ENCODE measurements around the gene FZD1.

DNA sequence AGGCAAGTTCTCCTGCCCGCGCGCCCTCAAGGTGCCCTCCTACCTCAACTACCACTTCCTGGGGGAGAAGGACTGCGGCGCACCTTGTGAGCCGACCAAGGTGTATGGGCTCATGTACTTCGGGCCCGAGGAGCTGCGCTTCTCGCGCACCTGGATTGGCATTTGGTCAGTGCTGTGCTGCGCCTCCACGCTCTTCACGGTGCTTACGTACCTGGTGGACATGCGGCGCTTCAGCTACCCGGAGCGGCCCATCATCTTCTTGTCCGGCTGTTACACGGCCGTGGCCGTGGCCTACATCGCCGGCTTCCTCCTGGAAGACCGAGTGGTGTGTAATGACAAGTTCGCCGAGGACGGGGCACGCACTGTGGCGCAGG lies 1.4 kb downstream of the FZD1 start:
- TF ChIP-seq MAFK (IDR thresholded peaks at IDR 0.05; ENCODE audit: low read depth, low read length) (no peak), POLR2AphosphoS5 (IDR thresholded peaks at IDR 0.05; ENCODE audit: low read depth, low read length) (no peak), SIX5 (IDR thresholded peaks at IDR 0.05; ENCODE audit: low read depth, low read length) (no peak), HDAC2 (IDR thresholded peaks at IDR 0.05; ENCODE audit: borderline replicate concordance in 1 of 2, low read depth in 2 of 2, low read length in 2 of 2) (no peak), POLR2A (IDR thresholded peaks at IDR 0.05; ENCODE audit: control extremely low read depth in 1 of 2, low read depth in 2 of 2, low read length in 2 of 2) (no peak), RFX5 (IDR thresholded peaks at IDR 0.05; ENCODE audit: borderline replicate concordance, low read depth, low read length) (no peak), TBP (IDR thresholded peaks at IDR 0.05; ENCODE audit: low read depth, low read length) (no peak), NANOG (IDR thresholded peaks at IDR 0.05; ENCODE audit: insufficient read depth, low read depth, low read length, poor library complexity, severe bottlenecking) (no peak), SP1 (IDR thresholded peaks at IDR 0.05; ENCODE audit: low read depth, low read length) (no peak), RBBP5 (IDR thresholded peaks at IDR 0.05; ENCODE audit: borderline replicate concordance, low read depth, low read length) (no peak), USF2 (IDR thresholded peaks at IDR 0.05; ENCODE audit: low read length) (no peak), CBX8 (IDR thresholded peaks at IDR 0.05; ENCODE audit: borderline replicate concordance, low read depth, low read length) (no peak; the same call in 1 of the 2 replicates)
- TF ChIP-seq, protein P1, sequence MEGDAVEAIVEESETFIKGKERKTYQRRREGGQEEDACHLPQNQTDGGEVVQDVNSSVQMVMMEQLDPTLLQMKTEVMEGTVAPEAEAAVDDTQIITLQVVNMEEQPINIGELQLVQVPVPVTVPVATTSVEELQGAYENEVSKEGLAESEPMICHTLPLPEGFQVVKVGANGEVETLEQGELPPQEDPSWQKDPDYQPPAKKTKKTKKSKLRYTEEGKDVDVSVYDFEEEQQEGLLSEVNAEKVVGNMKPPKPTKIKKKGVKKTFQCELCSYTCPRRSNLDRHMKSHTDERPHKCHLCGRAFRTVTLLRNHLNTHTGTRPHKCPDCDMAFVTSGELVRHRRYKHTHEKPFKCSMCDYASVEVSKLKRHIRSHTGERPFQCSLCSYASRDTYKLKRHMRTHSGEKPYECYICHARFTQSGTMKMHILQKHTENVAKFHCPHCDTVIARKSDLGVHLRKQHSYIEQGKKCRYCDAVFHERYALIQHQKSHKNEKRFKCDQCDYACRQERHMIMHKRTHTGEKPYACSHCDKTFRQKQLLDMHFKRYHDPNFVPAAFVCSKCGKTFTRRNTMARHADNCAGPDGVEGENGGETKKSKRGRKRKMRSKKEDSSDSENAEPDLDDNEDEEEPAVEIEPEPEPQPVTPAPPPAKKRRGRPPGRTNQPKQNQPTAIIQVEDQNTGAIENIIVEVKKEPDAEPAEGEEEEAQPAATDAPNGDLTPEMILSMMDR (IDR thresholded peaks at IDR 0.05; ENCODE audit: control extremely low read depth in 1 of 3, insufficient read depth in 1 of 3, low read depth in 1 of 3, low read length in 3 of 3): no peak
